Measurements from ENCODE around the gene PLPP2. TPM values are rescaled to one million over a fixed set of nuclear protein-coding genes. Genes with fewer than 3 reads are reported as not detected.

PLPP2 gene
- polyA plus RNA-seq, 1 experiment, result 3.9 TPM

- ChIA-PET CTCF (no interaction called here), POLR2A (no interaction called here)
- no peak overlapping the region for H3K4me3 ChIP-seq (ENCODE audit: low read depth, low read length)
- peaks cover 10% of the 10 kb centered on the region; the same call in 1 of the 2 replicates for H3K9me3 ChIP-seq (ENCODE audit: control insufficient read depth, insufficient read depth, low read length)
- peaks cover 39% of the 10 kb centered on the region for H3K27me3 ChIP-seq (ENCODE audit: control insufficient read depth, insufficient read depth, low read length)
- TF ChIP-seq, protein P1, sequence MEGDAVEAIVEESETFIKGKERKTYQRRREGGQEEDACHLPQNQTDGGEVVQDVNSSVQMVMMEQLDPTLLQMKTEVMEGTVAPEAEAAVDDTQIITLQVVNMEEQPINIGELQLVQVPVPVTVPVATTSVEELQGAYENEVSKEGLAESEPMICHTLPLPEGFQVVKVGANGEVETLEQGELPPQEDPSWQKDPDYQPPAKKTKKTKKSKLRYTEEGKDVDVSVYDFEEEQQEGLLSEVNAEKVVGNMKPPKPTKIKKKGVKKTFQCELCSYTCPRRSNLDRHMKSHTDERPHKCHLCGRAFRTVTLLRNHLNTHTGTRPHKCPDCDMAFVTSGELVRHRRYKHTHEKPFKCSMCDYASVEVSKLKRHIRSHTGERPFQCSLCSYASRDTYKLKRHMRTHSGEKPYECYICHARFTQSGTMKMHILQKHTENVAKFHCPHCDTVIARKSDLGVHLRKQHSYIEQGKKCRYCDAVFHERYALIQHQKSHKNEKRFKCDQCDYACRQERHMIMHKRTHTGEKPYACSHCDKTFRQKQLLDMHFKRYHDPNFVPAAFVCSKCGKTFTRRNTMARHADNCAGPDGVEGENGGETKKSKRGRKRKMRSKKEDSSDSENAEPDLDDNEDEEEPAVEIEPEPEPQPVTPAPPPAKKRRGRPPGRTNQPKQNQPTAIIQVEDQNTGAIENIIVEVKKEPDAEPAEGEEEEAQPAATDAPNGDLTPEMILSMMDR (IDR thresholded peaks at IDR 0.05; ENCODE audit: low read depth, low read length), result no peak
- no peak overlapping the region for H3K27ac ChIP-seq (ENCODE audit: low read depth, low read length)
- no peak for DNase-seq (ENCODE audit: low read depth, low spot score)
These were observed 1.2 kb upstream of the PLPP2 start for GRCh38 chr19:292281-292884.

GRCh38 chr19:291561-292280 lies 518 bp upstream of the PLPP2 start:
- TF ChIP-seq, protein P1 (IDR thresholded peaks at IDR 0.05; ENCODE audit: low read depth, low read length), result no peak

GRCh38 chr19:290372-291005 lies 714 bp downstream of the PLPP2 start:
- DNase-seq (ENCODE audit: low read depth, low spot score), result no peak
- H3K4me3 ChIP-seq (ENCODE audit: low read depth, low read length), result peak overlapping the region; percentile 59
- CTCF ChIA-PET, result no interaction called here
- TF ChIP-seq, protein P1 (IDR thresholded peaks at IDR 0.05; ENCODE audit: low read depth, low read length), result no peak
- no peak overlapping the region for H3K27ac ChIP-seq (ENCODE audit: low read depth, low read length)
- POLR2A ChIA-PET, result no interaction called here
- peaks cover 39% of the 10 kb centered on the region for H3K27me3 ChIP-seq (ENCODE audit: control insufficient read depth, insufficient read depth, low read length)
- peaks cover 10% of the 10 kb centered on the region; the same call in 1 of the 2 replicates for H3K9me3 ChIP-seq (ENCODE audit: control insufficient read depth, insufficient read depth, low read length)

More at GRCh38 chr19:291561-292280, 518 bp upstream of the PLPP2 start:
- no peak for DNase-seq (ENCODE audit: low read depth, low spot score)
- ChIA-PET CTCF (no interaction called here), POLR2A (no interaction called here)
- peaks cover 39% of the 10 kb centered on the region for H3K27me3 ChIP-seq (ENCODE audit: control insufficient read depth, insufficient read depth, low read length)
- no peak overlapping the region for H3K27ac ChIP-seq (ENCODE audit: low read depth, low read length)
- H3K9me3 ChIP-seq (ENCODE audit: control insufficient read depth, insufficient read depth, low read length), result peaks cover 10% of the 10 kb centered on the region; the same call in 1 of the 2 replicates
- H3K4me3 ChIP-seq (ENCODE audit: low read depth, low read length), result no peak overlapping the region

DNA sequence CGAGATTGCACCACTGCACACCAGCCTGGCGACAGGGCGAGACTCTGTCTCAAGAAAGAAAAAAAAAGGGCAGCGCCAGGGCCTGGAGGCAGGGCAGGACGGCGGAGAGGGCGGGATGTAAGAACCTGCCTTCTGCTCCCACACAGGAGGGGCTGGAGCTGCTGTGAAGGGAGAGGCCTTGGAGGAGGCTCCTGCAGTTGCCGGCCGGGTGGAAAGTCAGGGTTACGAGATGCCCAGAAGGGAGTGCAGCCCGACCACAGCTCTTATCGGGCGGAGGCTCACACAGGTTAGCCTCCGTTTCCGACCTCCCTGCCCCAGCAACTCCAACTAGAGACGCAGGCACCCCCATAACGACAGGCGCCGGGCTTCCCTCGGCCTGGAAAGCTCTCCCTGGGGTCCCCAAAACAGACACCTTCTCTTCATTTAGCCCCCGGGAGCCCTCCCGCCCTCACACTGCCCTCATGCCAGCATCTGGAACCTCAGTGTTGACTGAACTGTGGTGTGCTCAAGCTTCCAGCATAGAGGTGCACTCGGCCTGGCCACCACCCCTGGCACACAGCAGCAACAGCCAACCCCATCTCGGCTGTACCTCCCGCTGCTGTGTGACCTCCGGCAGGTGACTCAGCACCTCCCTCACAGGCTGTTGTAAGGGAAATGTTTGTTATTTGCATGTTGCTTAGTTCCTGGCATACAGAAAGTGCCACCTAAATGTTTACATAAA lies 1.4 kb downstream of the PLPP2 start:
- ChIA-PET POLR2A (no interaction called here), CTCF (no interaction called here)
- Histone ChIP-seq H3K27ac (ENCODE audit: low read depth, low read length) (no peak overlapping the region), H3K27me3 (ENCODE audit: control insufficient read depth, insufficient read depth, low read length) (peaks cover 37% of the 10 kb centered on the region), H3K4me3 (ENCODE audit: low read depth, low read length) (peak overlapping the region; percentile 59), H3K9me3 (ENCODE audit: control insufficient read depth, insufficient read depth, low read length) (peaks cover 10% of the 10 kb centered on the region; the same call in 1 of the 2 replicates)
- TF ChIP-seq, protein P1 (IDR thresholded peaks at IDR 0.05; ENCODE audit: low read depth, low read length), result no peak
- no peak for DNase-seq (ENCODE audit: low read depth, low spot score)
